ENCODE data around the gene TMEM140. TPM values are rescaled to one million over a fixed set of nuclear protein-coding genes. Genes with fewer than 3 reads are reported as not detected.

The TMEM140 gene
- total RNA-seq, 1 experiment from 2014 or later = 0.92 TPM

GRCh38 chr7:135111379-135111778 lies 36.5 kb upstream of the TMEM140 start:
- TF ChIP-seq CTCF (conservative IDR thresholded peaks at IDR 0.05) (no peak), EZH2 (IDR thresholded peaks at IDR 0.05; ENCODE audit: low read depth) (no peak)
- H2AFZ ChIP-seq = no peak overlapping the region
- no peak overlapping the region for H3K4me3 ChIP-seq
- H4K20me1 ChIP-seq (ENCODE audit: insufficient read depth) = no peaks in the 10 kb centered on the region
- intact Hi-C loops (cut with micrococcal nuclease; ENCODE audit: unreplicated experiment) = no loop called here
- 0 out of 2 replicates have a peak, but pooled peaks cover 11% of the 10 kb centered on the region for H3K27me3 ChIP-seq (ENCODE audit: insufficient read depth, low read depth)
- no peaks in the 10 kb centered on the region for H3K36me3 ChIP-seq (ENCODE audit: low read depth)
- H3K4me1 ChIP-seq (replicated peaks; ENCODE audit: insufficient read depth) = no peaks in the 10 kb centered on the region
- no peaks in the 10 kb centered on the region for H3K9me3 ChIP-seq (ENCODE audit: insufficient read depth, low read depth)
- no peak overlapping the region for H3K4me2 ChIP-seq
- H3F3A ChIP-seq (ENCODE audit: insufficient read depth, low read depth) = no peaks in the 10 kb centered on the region
- no peaks in the 10 kb centered on the region for H3K79me2 ChIP-seq (ENCODE audit: low read depth)
- H3K9me2 ChIP-seq (ENCODE audit: insufficient read depth) = no peaks in the 10 kb centered on the region
- BruUV-seq (replicated peaks) = no TSS peak
- POLR2A ChIA-PET (ENCODE audit: unreplicated experiment) = no interaction called here
- CTCF ChIA-PET = no interaction called here
- H3K27ac ChIP-seq = no peak overlapping the region
- no peak for DNase-seq

- Histone ChIP-seq H2AFZ (no peak overlapping the region), H4K20me1 (ENCODE audit: insufficient read depth) (no peaks in the 10 kb centered on the region), H3K27ac (no peak overlapping the region), H3K9me2 (ENCODE audit: insufficient read depth) (no peaks in the 10 kb centered on the region), H3K27me3 (ENCODE audit: insufficient read depth, low read depth) (0 out of 2 replicates have a peak, but pooled peaks cover 9% of the 10 kb centered on the region), H3K9me3 (ENCODE audit: insufficient read depth, low read depth) (no peaks in the 10 kb centered on the region), H3K4me2 (no peak overlapping the region), H3K36me3 (ENCODE audit: low read depth) (no peaks in the 10 kb centered on the region), H3K4me3 (no peak overlapping the region), H3K79me2 (ENCODE audit: low read depth) (no peaks in the 10 kb centered on the region), H3K4me1 (replicated peaks; ENCODE audit: insufficient read depth) (no peaks in the 10 kb centered on the region), H3F3A (ENCODE audit: insufficient read depth, low read depth) (no peaks in the 10 kb centered on the region)
- no TSS peak for BruUV-seq (replicated peaks)
- POLR2A ChIA-PET (ENCODE audit: unreplicated experiment) = no interaction called here
- no peak for DNase-seq
- CTCF ChIA-PET = no interaction called here
- intact Hi-C loops (cut with micrococcal nuclease; ENCODE audit: unreplicated experiment) = no loop called here
- no peak for TF ChIP-seq CTCF (conservative IDR thresholded peaks at IDR 0.05)
- no peak for TF ChIP-seq EZH2 (IDR thresholded peaks at IDR 0.05; ENCODE audit: low read depth)
These were observed 33.2 kb upstream of the TMEM140 start for GRCh38 chr7:135114622-135115021.

GRCh38 chr7:135117096-135117495 lies 30.8 kb upstream of the TMEM140 start:
- Histone ChIP-seq H2AFZ (no peak overlapping the region), H3K27me3 (ENCODE audit: insufficient read depth, low read depth) (0 out of 2 replicates have a peak, but pooled peaks cover 7% of the 10 kb centered on the region), H3K4me1 (replicated peaks; ENCODE audit: insufficient read depth) (no peaks in the 10 kb centered on the region), H3K4me3 (no peak overlapping the region), H3K36me3 (ENCODE audit: low read depth) (no peaks in the 10 kb centered on the region), H3K4me2 (no peak overlapping the region), H3K9me3 (ENCODE audit: insufficient read depth, low read depth) (no peaks in the 10 kb centered on the region), H4K20me1 (ENCODE audit: insufficient read depth) (no peaks in the 10 kb centered on the region), H3K79me2 (ENCODE audit: low read depth) (no peaks in the 10 kb centered on the region), H3K27ac (no peak overlapping the region), H3F3A (ENCODE audit: insufficient read depth, low read depth) (no peaks in the 10 kb centered on the region), H3K9me2 (ENCODE audit: insufficient read depth) (no peaks in the 10 kb centered on the region)
- DNase-seq = no peak
- ChIA-PET POLR2A (ENCODE audit: unreplicated experiment) (no interaction called here), CTCF (no interaction called here)
- no TSS peak for BruUV-seq (replicated peaks)
- TF ChIP-seq CTCF (conservative IDR thresholded peaks at IDR 0.05) = no peak
- no peak for TF ChIP-seq EZH2 (IDR thresholded peaks at IDR 0.05; ENCODE audit: low read depth)
- intact Hi-C loops (cut with micrococcal nuclease; ENCODE audit: unreplicated experiment) = no loop called here
